Natural killer cell treated with Interleukin-12 subunit alpha and Interleukin-12 subunit beta and Interleukin-15 and Interleukin-18, amount 100 ng/mL, for 72 hours (primary cell): ENCODE measurements around the gene PTPRN. TPM values are rescaled to one million over a fixed set of nuclear protein-coding genes. Genes with fewer than 3 reads are reported as not detected.
"Not testable (repeated sequence)": the region's sequence is repeated elsewhere in the genome, so short reads cannot be mapped to it uniquely, and the experiment has no call there.

Experiments
- ATAC-seq, 2 donors: fragments of 150-1000 bp; cut with Tn5 transposase in 1 of 2; sonication (Bioruptor Pico), chemical (Tn5 transposase) in 1 of 2; 2 replicates each; pipeline ENCODE4 v1.10.0; 2021
- DNase-seq: peaks from one replicate; pipeline ENCODE4 v3.0.0; 2022; ENCODE audit warnings: low spot score
- H3K27ac Mint-ChIP-seq, 2 donors: 1 replicate in 1 of 2; 2 replicates in 1 of 2; pipeline ENCODE4 v1.8.0; 2022; ENCODE audit warnings: mixed read lengths in 2 of 2, mild to moderate bottlenecking in 1 of 2, moderate library complexity in 1 of 2
- H3K27me3 Mint-ChIP-seq, 2 donors: 1 replicate in 1 of 2; 2 replicates in 1 of 2; pipeline ENCODE4 v1.8.0; 2022; ENCODE audit warnings: mixed read lengths in 2 of 2
- H3K36me3 Mint-ChIP-seq: one replicate; pipeline ENCODE4 v1.8.0; 2022; ENCODE audit warnings: mixed read lengths
- H3K4me1 Mint-ChIP-seq, 2 donors: 1 replicate in 1 of 2; 2 replicates in 1 of 2; pipeline ENCODE4 v1.8.0; 2022; ENCODE audit warnings: low read depth in 2 of 2, mixed read lengths in 2 of 2, mild to moderate bottlenecking in 1 of 2
- H3K4me3 Mint-ChIP-seq: one replicate; pipeline ENCODE4 v1.8.0; 2022; ENCODE audit warnings: mixed read lengths
- H3K9me3 Mint-ChIP-seq: 2 replicates; pipeline ENCODE4 v1.8.0; 2022; ENCODE audit warnings: mixed read lengths
- total RNA-seq, 2 donors: library from RNA; stranded (reverse); gene quantifications; one replicate each; pipeline ENCODE4 v1.2.3, GENCODE V29; 2022

Gene PTPRN
- total RNA-seq, 2 donors from 2014 or later = not detected

DNA sequence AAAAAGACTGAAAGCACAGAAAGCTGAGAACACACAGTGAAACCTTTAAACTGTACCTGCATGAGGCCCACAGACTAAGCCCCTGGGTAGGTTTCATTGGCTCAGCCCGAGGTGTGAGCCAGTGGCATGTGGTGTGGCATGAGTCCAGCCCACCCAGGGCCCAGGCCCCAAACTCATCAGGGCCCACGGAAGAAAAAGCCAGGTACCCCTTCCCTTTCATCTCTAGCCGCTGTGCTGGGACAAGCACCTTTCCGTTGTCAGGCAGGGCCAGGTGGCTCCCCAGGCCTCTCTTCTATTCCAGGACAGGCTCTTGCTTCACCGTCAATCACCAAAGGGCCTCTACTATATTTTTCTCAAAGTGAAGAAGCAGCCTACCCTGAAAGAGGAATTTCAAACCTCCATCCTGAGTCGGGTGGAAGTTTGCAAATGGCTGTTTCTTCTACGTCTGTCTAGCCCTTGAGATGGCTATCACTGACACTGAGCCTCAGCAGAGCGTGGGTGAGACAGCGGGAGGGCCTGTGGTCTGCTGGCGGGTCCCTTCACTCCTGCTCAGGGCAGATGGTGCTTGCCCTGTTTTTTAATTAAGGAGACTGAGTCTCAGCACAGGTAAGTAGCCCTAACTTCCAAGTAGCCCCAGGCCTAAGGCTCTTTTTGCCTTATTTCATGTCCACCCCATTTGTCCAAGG lies 21.5 kb downstream of the PTPRN start:
- Mint-ChIP-seq H3K36me3 (peaks cover 6% of the 10 kb centered on the region), H3K4me1 (peaks cover 6 to 7% of the 10 kb centered on the region in 2 donors), H3K27ac (no peak overlapping the region), H3K9me3 (no peaks in the 10 kb centered on the region), H3K4me3 (no peak overlapping the region), H3K27me3 (no peaks in the 10 kb centered on the region)
- DNase-seq (no peak), ATAC-seq (no peak)

DNA sequence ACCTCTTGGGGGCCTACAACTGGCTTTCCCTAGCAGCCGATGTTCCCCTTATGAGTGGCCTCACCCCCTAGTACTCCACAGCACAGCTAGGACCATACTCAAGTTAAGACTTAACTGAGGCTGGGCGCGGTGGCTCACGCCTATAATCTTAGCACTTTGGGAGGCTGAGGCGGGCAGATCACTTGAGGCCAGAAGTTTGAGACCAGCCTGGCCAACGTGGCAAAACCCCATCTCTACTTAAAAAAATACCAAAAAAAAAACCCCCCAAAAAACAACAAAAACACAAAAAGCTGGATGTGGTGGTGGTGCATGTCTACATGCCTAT lies 22.1 kb downstream of the PTPRN start:
- H3K9me3 Mint-ChIP-seq, H3K36me3 Mint-ChIP-seq, DNase-seq, H3K27ac Mint-ChIP-seq, H3K4me3 Mint-ChIP-seq, ATAC-seq, H3K27me3 Mint-ChIP-seq, H3K4me1 Mint-ChIP-seq: not testable (repeated sequence)

DNA sequence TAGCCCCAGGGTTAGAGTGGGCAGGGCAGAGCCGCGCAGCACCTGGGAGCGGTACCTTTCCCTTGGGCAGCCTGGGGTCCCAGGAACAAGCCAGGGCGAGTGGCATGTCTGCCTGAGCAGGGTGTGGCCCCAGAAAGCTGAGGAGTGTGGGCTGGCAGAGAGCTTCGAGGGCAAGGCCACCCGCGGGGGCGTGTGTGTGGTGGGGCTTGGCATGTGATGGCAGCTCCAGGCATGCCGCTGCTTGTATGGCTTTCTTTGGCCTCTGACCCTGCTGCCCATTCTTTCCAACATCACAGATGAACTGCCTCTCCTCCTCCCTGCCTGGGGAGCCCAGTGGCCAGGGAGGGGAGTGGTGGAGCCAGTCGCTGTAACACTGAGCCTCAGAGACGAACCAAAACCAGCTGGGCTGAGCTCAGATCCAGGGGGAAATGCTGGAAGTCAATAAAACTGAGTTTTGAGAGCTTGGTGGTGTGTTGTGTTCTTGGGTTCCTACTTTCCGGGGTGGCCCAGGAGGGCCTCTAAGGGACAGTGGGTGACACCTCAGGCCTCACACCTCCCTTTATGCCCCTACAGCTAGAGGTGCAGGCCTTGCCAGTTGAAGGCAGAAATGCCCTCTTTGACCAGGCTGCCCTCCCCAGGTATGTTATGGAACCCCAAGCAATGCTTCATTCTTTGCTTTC lies 22.6 kb downstream of the PTPRN start:
- no peak overlapping the region for H3K4me3 Mint-ChIP-seq
- H3K27ac Mint-ChIP-seq = no peak overlapping the region

DNA sequence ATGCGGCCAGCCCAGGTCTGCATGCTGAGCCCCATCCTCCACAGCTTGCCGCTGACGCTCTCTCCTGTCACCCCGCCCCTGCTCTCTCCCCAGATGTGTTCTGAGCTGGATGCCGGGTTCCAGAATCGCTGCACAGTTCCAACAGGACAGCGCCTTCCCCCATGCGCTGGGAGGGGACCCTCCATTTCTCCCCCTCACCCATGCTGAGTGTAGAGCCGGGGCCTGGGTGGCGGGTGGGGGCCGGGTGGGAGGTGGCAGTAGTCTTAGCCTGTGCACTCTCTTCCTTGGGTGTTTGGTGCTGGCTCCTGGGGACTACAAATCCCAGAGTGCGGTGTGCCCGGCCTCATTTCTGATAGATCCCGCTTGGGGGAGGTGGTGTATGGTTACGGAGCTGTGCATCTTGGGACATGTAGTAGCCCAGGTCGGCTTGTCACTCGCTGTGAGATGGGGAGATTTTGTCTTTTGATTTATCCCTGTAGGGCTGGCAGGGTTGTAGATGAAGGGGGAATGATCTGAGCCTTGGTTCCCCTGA lies 23.2 kb downstream of the PTPRN start:
- DNase-seq = no peak
- H3K4me3 Mint-ChIP-seq = no peak overlapping the region
- H3K36me3 Mint-ChIP-seq = peaks cover 6% of the 10 kb centered on the region
- H3K4me1 Mint-ChIP-seq = peaks cover 7 to 11% of the 10 kb centered on the region in 2 donors
- no peaks in the 10 kb centered on the region for H3K27me3 Mint-ChIP-seq
- no peaks in the 10 kb centered on the region for H3K9me3 Mint-ChIP-seq
- H3K27ac Mint-ChIP-seq = no peak overlapping the region
- no peak for ATAC-seq

More for the DNA sequence above, 22.6 kb downstream of the PTPRN start:
- Mint-ChIP-seq H3K4me1 (peaks cover 7% of the 10 kb centered on the region in 2 donors), H3K36me3 (peaks cover 6% of the 10 kb centered on the region), H3K27me3 (no peaks in the 10 kb centered on the region), H3K9me3 (no peaks in the 10 kb centered on the region)
- ATAC-seq = peak in 1 of 2 donors; percentile 2
- no peak for DNase-seq

DNA sequence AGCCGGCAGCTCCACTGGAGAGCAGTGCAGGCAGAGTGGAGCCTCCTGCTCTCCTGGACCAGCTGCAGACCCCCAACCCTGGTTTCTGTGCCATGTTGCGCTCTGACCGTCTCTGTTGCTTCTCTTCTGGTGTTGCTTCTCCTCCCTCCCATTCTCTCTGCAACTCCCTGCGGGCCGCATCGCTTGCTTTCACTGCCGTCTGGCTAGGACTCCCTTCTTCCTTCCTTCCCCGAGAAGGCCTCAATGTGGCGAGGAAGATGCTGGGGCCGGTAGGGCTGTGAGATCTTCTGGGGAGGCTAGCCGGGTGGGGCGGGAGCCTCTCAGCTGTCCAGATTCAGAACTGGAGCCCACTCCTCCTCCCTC lies 23.8 kb downstream of the PTPRN start:
- peaks cover 8 to 12% of the 10 kb centered on the region in 2 donors for H3K4me1 Mint-ChIP-seq
- H3K9me3 Mint-ChIP-seq = no peaks in the 10 kb centered on the region
- H3K36me3 Mint-ChIP-seq = peaks cover 6% of the 10 kb centered on the region
- no peak overlapping the region for H3K27ac Mint-ChIP-seq
- no peaks in the 10 kb centered on the region for H3K27me3 Mint-ChIP-seq
- no peak overlapping the region for H3K4me3 Mint-ChIP-seq
- ATAC-seq (no peak), DNase-seq (no peak)

DNA sequence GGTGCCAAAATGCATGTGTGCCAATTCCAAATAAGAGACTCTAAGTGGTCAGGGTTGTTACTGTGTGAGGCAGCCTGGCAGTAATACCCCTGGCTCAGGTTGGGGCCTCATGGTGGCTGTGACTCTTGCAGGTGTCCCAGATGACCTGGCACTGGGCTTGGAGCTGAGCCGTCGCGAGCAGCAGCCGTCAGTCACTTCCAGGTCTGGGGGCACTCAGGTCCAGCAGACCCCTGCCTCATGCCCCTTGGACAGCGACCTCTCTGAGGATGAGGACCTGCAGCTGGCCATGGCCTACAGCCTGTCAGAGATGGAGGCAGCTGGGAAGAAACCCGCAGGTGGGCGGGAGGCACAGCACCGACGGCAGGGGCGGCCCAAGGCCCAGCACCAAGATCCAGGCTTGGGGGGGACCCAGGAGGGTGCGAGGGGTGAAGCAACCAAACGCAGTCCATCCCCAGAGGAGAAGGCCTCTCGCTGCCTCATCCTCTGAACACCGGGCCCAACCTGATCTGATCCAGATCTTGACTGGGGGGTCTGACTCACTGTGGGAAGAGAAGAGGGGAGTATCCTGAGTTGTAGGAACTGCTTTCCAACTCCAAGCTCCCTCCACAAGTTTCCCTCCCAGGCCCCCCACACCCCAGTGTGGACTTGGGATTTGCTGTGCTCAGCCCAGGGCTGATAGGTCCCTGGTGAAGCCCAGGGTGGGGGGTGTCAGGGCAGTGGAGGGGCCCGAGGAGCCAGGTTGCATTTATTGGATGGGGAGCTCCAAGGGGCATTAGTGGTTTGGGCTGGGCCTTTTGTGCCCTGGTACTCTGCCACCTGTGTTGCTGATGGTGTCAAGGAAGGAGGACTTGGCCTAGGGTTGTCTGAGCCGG lies 24.5 kb downstream of the PTPRN start:
- H3K9me3 Mint-ChIP-seq = no peaks in the 10 kb centered on the region
- no peak for DNase-seq
- peaks cover 14 to 17% of the 10 kb centered on the region in 2 donors for H3K4me1 Mint-ChIP-seq
- H3K4me3 Mint-ChIP-seq = no peak overlapping the region
- H3K27me3 Mint-ChIP-seq = no peaks in the 10 kb centered on the region
- no peak for ATAC-seq
- H3K36me3 Mint-ChIP-seq = peaks cover 6% of the 10 kb centered on the region
- no peak overlapping the region for H3K27ac Mint-ChIP-seq

DNA sequence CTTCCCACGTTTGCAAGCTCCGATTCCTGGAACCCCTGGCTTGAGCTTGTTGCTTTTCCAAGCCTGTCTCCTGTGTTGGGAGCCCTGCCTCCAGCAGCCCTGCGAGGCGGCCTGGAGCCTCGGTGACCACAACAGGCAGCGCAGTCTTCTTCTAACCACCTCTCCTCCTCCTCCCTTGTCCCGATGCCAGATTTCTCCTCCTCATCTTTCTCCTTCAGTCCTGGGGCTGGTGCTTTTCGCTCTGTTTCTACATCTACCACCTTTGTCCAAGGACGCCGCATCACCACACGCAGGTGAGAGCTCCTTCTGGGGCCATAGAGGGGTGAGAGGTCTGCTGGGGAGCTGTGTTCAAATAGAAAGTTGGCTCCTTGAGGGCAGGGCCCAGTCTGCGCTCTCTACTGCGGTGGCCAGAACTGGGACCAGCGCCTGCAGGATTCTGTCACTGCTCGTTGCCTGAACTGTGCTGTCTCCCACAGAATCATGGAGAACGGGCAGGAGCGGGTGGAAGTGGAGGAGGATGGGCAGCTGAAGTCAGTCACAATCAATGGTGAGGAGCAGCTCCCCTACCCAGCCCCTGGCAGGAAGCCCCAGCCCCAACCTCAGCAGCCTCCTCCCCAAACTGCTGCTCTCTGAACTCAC lies 26.1 kb downstream of the PTPRN start:
- Mint-ChIP-seq H3K4me1 (peaks cover 27 to 29% of the 10 kb centered on the region in 2 donors), H3K4me3 (no peak overlapping the region), H3K9me3 (no peaks in the 10 kb centered on the region), H3K27ac (peak overlapping the region in 1 of 2 donors; percentile 23), H3K27me3 (no peaks in the 10 kb centered on the region), H3K36me3 (peaks cover 6% of the 10 kb centered on the region)
- DNase-seq (no peak), ATAC-seq (no peak)

DNA sequence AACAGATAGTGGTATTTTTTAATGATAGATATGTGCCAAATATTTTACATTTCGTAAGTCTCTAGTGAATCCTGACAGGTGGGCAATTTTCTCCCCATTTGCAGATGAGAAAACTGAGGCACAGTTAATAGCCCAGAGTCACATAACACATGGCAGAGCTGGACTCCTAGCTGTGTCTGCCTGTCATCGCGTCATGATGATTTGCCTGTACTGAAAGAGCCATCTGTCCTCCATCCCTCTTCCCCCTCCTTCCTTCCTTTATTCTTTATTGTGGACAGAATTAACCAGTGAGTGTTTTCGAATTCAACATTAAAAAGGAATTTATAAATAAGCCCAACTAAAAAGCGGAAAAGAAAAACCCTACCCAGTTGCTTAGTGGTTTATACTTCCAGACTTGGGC lies 26.8 kb downstream of the PTPRN start:
- H3K36me3 Mint-ChIP-seq = peaks cover 6% of the 10 kb centered on the region
- DNase-seq (no peak), ATAC-seq (no peak)
- peaks cover 33 to 34% of the 10 kb centered on the region in 2 donors for H3K4me1 Mint-ChIP-seq
- no peak overlapping the region for H3K4me3 Mint-ChIP-seq
- H3K27ac Mint-ChIP-seq = peak overlapping the region in 1 of 2 donors; percentile 23
- H3K9me3 Mint-ChIP-seq = no peaks in the 10 kb centered on the region
- no peaks in the 10 kb centered on the region for H3K27me3 Mint-ChIP-seq

DNA sequence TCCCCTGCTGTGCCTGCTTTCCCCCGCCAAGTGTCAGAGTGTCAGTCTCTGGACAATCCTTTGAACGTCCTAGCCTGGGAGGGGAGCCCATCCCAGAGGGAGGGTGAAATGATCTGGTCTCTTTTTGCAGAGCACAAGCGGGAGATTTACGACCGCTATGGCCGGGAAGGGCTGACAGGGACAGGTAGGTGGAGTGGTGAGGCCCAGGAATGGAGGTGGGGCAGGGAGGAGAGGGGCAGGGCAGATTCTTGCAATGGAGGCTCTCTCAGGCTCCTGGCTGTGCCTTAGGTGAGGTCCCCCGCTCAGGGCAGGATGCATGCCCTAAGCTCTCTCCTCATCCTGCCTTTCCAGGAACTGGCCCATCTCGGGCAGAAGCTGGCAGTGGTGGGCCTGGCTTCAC lies 27.6 kb downstream of the PTPRN start:
- H3K36me3 Mint-ChIP-seq = peaks cover 6% of the 10 kb centered on the region
- peaks cover 37% of the 10 kb centered on the region in 2 donors for H3K4me1 Mint-ChIP-seq
- H3K9me3 Mint-ChIP-seq = no peaks in the 10 kb centered on the region
- DNase-seq (no peak), ATAC-seq (no peak)
- peak overlapping the region in 1 of 2 donors; percentile 33 for H3K27ac Mint-ChIP-seq
- no peaks in the 10 kb centered on the region for H3K27me3 Mint-ChIP-seq
- no peak overlapping the region for H3K4me3 Mint-ChIP-seq

DNA sequence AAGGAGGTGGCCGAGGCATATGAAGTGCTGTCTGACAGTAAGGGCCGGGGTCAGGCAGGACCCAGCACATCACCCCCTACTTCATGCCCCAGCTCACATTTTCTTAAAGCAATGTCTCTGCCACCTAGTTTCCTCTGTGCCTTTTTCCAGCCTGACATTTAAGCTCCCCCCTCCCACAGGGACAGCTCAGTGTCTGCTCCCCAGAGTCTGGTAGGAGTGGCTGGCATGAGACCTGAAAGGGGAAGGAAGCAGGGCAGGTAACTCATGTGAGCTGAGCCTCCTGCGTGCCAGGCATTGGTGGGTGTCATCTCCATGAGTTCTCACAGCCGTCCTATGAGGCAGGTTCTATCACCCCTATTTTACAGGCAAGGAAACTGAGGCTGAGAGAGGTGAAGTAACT lies 28.6 kb downstream of the PTPRN start:
- Mint-ChIP-seq H3K4me1 (peaks cover 37% of the 10 kb centered on the region in 2 donors), H3K4me3 (peak overlapping the region; percentile 91), H3K9me3 (no peaks in the 10 kb centered on the region), H3K27ac (peak overlapping the region; percentile 33 to 92), H3K36me3 (peaks cover 6% of the 10 kb centered on the region), H3K27me3 (no peaks in the 10 kb centered on the region)
- DNase-seq (no peak), ATAC-seq (no peak)

DNA sequence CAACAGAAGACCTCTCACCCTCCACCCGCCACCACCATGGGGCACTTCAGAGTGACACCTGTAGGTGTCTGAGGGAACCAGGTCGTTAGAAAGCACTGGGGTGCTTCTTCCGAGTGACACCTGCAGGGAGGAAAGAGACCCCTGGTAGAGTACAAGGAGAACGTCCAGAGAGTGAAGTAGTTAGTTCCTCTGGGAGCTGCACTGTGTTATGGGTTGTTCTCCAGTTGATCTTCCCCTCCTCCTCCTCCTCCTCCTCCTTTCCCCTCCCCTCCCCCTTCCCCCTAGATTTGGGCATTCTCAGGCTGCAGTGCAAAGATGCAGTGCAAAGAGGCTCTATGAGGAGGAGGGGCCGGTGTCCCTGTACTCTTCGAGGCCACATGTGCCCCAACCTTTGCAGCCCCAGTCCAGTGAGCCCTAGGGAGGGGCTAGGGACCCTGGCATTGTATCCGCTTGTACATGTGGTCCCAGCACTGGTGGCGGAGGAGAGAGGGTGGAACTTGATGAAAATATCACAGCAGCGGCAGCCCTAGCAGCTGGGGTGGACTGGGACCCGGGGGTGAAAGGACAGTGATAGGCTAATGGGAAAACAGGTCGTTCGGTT lies 29.2 kb downstream of the PTPRN start:
- Mint-ChIP-seq H3K4me3 (peak overlapping the region; percentile 91), H3K27me3 (no peaks in the 10 kb centered on the region), H3K27ac (peak overlapping the region; percentile 92 to 93), H3K4me1 (peaks cover 37% of the 10 kb centered on the region in 2 donors), H3K36me3 (peaks cover 6% of the 10 kb centered on the region), H3K9me3 (no peaks in the 10 kb centered on the region)
- DNase-seq = no peak
- ATAC-seq = no peak

DNA sequence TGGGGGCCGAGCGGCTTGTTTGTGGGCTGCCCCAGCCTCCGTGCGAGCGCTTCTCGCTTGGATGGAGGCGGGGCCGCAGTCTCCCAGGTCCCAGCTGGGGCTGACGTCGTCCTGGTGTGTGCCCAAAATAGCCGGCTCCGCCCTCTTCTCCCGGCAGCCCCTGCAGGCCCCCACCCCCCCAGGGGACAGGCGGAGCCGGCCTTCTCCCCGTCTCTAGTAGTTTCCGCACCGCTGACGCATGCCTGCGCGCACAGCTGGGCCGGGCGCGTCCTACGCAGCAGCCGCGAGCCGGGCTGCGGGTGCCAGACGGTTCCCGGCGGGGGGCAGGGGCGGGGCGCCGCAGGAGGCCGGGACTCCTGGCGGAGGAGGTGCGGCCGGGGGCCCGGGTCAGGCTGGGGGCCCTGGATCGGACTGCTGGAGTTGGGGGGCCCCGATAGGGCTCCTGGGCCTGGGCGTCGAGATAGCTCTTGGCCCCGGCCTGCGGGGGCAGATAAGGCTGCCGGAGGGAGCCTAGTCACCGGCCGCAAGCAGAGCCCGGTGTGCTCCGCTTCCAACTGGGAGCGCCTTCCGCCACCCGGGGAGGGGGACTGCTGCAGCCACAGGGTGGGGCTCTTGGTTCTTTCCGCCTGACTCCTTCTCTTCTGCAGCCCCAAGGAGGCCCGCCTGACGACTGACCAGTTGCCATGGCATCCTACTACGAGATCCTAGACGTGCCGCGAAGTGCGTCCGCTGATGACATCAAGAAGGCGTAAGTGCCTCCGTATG lies 29.9 kb downstream of the PTPRN start, which contains the start of gene DNAJB2:
Gene DNAJB2 (plus strand): TSS at position 216 of the 765 bp plus-strand sequence. CDS start 468 bp downstream, at position 684.
- ATAC-seq (peak; percentile 97), DNase-seq (peak; percentile 99)
- Mint-ChIP-seq H3K27ac (peak within 1 kb of the TSS; percentile 92 to 93), H3K36me3 (peaks cover 6% of the 10 kb centered on the region), H3K4me3 (peak within 1 kb of the TSS; percentile 91), H3K27me3 (no peaks in the 10 kb centered on the region), H3K9me3 (no peaks in the 10 kb centered on the region), H3K4me1 (peaks cover 37% of the 10 kb centered on the region in 2 donors)
